GM23248 (cell line): Measurements from ENCODE around the gene AFG3L2. TPM values are rescaled to one million over a fixed set of nuclear protein-coding genes. Genes with fewer than 3 reads are reported as not detected.

Source experiments
- DNase-seq: peaks from one replicate; pipeline ENCODE4 v3.0.0-alpha.2; 2015
- H2AFZ ChIP-seq: fragments of 200-600 bp; sonication (generic); 2 replicates; pipeline ENCODE4 v1.6.1; 2016; ENCODE audit warnings: antibody characterized with exemption
- H3F3A ChIP-seq: fragments of 200-600 bp; sonication (generic); 2 replicates; pipeline ENCODE4 v1.6.1; 2016; ENCODE audit warnings: mild to moderate bottlenecking, antibody characterized with exemption, mixed run types; ENCODE audit not compliant: insufficient read depth
- H3K27ac ChIP-seq: fragments of 200-600 bp; sonication (generic); 2 replicates; pipeline ENCODE4 v1.5.1; 2016; ENCODE audit warnings: mild to moderate bottlenecking
- H3K27me3 ChIP-seq: fragments of 200-600 bp; sonication (generic); replicated peaks from 2 replicates; pipeline ENCODE4 v1.6.1; 2016; ENCODE audit warnings: mild to moderate bottlenecking; ENCODE audit not compliant: insufficient read depth
- H3K36me3 ChIP-seq: fragments of 200-600 bp; sonication (generic); 2 replicates; pipeline ENCODE4 v1.6.1; 2016; ENCODE audit warnings: low read depth, mild to moderate bottlenecking
- H3K4me1 ChIP-seq: fragments of 200-600 bp; sonication (generic); 2 replicates; pipeline ENCODE4 v1.6.1; 2016; ENCODE audit warnings: mild to moderate bottlenecking; ENCODE audit not compliant: insufficient read depth
- H3K4me2 ChIP-seq: fragments of 200-600 bp; sonication (generic); one replicate; pipeline ENCODE4 v1.6.1; 2016; ENCODE audit warnings: mild to moderate bottlenecking; ENCODE audit not compliant: unreplicated experiment
- H3K4me3 ChIP-seq: fragments of 200-600 bp; sonication (generic); 2 replicates; pipeline ENCODE4 v1.5.1; 2016; ENCODE audit warnings: mild to moderate bottlenecking
- H3K79me2 ChIP-seq: fragments of 200-600 bp; sonication (generic); 2 replicates; pipeline ENCODE4 v1.6.1; 2016; ENCODE audit warnings: mild to moderate bottlenecking; ENCODE audit not compliant: insufficient read depth
- H3K9ac ChIP-seq: fragments of 200-600 bp; sonication (generic); 2 replicates; pipeline ENCODE4 v1.6.1; 2016; ENCODE audit warnings: mild to moderate bottlenecking
- H3K9me2 ChIP-seq: fragments of 200-600 bp; sonication (generic); 2 replicates; pipeline ENCODE4 v1.6.1; 2016; ENCODE audit warnings: mixed run types, mild to moderate bottlenecking, moderate library complexity; ENCODE audit not compliant: insufficient read depth
- H3K9me3 ChIP-seq: fragments of 200-600 bp; sonication (generic); one replicate; pipeline ENCODE4 v1.6.1; 2017; ENCODE audit warnings: low read depth
- H4K20me1 ChIP-seq: fragments of 200-600 bp; sonication (generic); 2 replicates; pipeline ENCODE4 v1.6.0; 2016; ENCODE audit not compliant: insufficient read depth
- EZH2 ChIP-seq: fragments of 200-600 bp; sonication (generic); IDR thresholded peaks from 2 replicates; pipeline ENCODE4 v1.6.1; 2018; ENCODE audit warnings: antibody characterized with exemption, mild to moderate bottlenecking; ENCODE audit not compliant: insufficient read depth, poor library complexity, severe bottlenecking
- EZH2phosphoT487 ChIP-seq: fragments of 200-600 bp; sonication (generic); IDR thresholded peaks from 2 replicates; pipeline ENCODE4 v1.6.1; 2018; ENCODE audit warnings: antibody characterized with exemption, moderate library complexity, mild to moderate bottlenecking, low read depth; ENCODE audit not compliant: insufficient read depth
- WGBS, 2 experiments: methylation state at CpG; one replicate each; pipeline ENCODE4 v1.1.6; 2015 to 2017; ENCODE audit warnings: low lambda C conversion rate in 2 of 2, low coverage in 1 of 2; ENCODE audit errors: missing lambda C conversion rate in 2 of 2; 5-methylcytosine and 5-hydroxymethylcytosine counted together
- in situ Hi-C: fragments of 300-500 bp; cut with MboI; formaldehyde crosslinking; loops from 2 replicates; pipeline ENCODE4 v1.15.0; 2020
- polyA plus RNA-seq: library from polyadenylated mRNA; unstranded; fragments of >200 nt; fragmentation: Nextera tagmentation; extraction: Ambion mirVana; gene quantifications from 2 replicates; pipeline ENCODE4 v1.2.1, GENCODE V29; 2016
- total RNA-seq: library from RNA; depleted of rRNA; stranded (reverse); fragments of >200 nt; shearing (Covaris generic); gene quantifications from 2 replicates; pipeline ENCODE4 v1.2.3, GENCODE V29; 2014

Gene AFG3L2
- total and polyA plus RNA-seq, 2 experiments from 2014 or later: 28.1 to 40.6 TPM

DNA sequence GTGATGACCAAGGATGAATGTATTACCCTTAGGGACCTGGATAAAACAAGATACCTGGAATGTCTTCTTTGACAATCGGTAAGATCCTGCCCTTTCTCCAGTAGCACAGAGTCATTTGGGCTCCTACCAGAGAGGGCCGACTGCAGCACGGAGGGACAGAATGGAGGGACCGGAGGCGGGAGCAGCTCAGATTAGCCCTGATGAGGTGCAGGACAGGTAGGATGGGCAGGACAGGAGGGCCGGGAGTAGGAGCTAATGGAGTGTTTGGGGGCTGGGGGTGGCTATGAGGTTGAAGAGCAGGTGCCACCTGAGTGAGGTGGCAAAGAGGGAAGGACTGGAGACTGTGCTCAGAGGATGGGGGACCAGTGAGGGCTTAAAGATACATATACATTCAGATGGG is 20.8 kb upstream of the AFG3L2 start:
- no peak for TF ChIP-seq EZH2phosphoT487
- TF ChIP-seq EZH2: no peak
- H3K4me2 ChIP-seq: no peak overlapping the region
- no peak for DNase-seq
- H3K27me3 ChIP-seq: no peaks in the 10 kb centered on the region
- H3F3A ChIP-seq: no peaks in the 10 kb centered on the region
- no peaks in the 10 kb centered on the region for H3K9me3 ChIP-seq
- no peak overlapping the region for H3K4me3 ChIP-seq
- H3K9ac ChIP-seq: no peak overlapping the region
- in situ Hi-C loops: loop anchor here (25.0 kb wide), 1 partner anchor 540 kb away; the partner anchor contains the start of gene SEH1L
- H3K9me2 ChIP-seq: no peaks in the 10 kb centered on the region
- no peak overlapping the region for H2AFZ ChIP-seq
- no peaks in the 10 kb centered on the region for H3K36me3 ChIP-seq
- H3K4me1 ChIP-seq: 0 out of 2 replicates have a peak, but pooled peaks cover 2% of the 10 kb centered on the region
- H3K27ac ChIP-seq: no peak overlapping the region
- H4K20me1 ChIP-seq: no peaks in the 10 kb centered on the region
- 84 to 91% methylated on average over 5 to 6 of the region's 6 CpGs for WGBS, 2 experiments
- no peaks in the 10 kb centered on the region for H3K79me2 ChIP-seq

GRCh38 chr18:12397254-12397653 is 20.2 kb upstream of the AFG3L2 start:
- DNase-seq: no peak
- Histone ChIP-seq H2AFZ (no peak overlapping the region), H4K20me1 (no peaks in the 10 kb centered on the region), H3K36me3 (no peaks in the 10 kb centered on the region), H3K9me3 (no peaks in the 10 kb centered on the region), H3K27ac (no peak overlapping the region), H3K9me2 (no peaks in the 10 kb centered on the region), H3F3A (peaks cover under 1% of the 10 kb centered on the region; the same call in 1 of the 2 replicates), H3K4me2 (no peak overlapping the region), H3K4me1 (no peaks in the 10 kb centered on the region), H3K79me2 (no peaks in the 10 kb centered on the region), H3K27me3 (no peaks in the 10 kb centered on the region), H3K9ac (no peak overlapping the region), H3K4me3 (no peak overlapping the region)
- WGBS, 2 experiments: 92 to 95% methylated on average over 9 of the region's 9 CpGs
- in situ Hi-C loops: loop anchor here (25.0 kb wide), 1 partner anchor 540 kb away; the partner anchor contains the start of gene SEH1L
- TF ChIP-seq EZH2: no peak
- no peak for TF ChIP-seq EZH2phosphoT487

DNA sequence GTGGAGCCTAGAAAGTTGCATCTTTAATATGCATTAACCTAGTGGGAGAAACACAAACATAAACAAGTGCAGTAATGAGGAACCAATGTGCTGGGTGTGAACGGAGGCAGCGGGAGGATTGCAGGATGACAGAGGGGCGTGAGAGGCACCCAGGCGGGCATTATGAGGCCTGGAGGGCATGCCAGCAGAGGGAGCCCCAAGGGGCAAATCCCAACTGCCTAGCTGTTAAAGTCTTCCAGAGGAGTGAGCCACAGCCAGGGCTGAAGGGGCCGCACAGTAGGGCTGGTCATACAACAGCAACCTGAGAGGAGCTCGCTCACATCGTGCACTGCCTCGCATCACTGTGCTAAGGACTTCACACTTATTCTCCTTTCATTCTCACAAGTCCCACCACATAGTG is 17.4 kb upstream of the AFG3L2 start:
- no peak overlapping the region for H3K4me3 ChIP-seq
- DNase-seq: peak; percentile 31
- H3K9me3 ChIP-seq: no peaks in the 10 kb centered on the region
- H3K79me2 ChIP-seq: no peaks in the 10 kb centered on the region
- no peak overlapping the region for H3K27ac ChIP-seq
- H3K27me3 ChIP-seq: no peaks in the 10 kb centered on the region
- WGBS, 2 experiments: 78 to 79% methylated on average over 8 of the region's 8 CpGs
- no peak overlapping the region for H3K9ac ChIP-seq
- H4K20me1 ChIP-seq: no peaks in the 10 kb centered on the region
- in situ Hi-C loops: loop anchor here (25.0 kb wide), 1 partner anchor 543 kb away; the partner anchor contains the start of gene SEH1L
- H3K36me3 ChIP-seq: no peaks in the 10 kb centered on the region
- no peak overlapping the region for H2AFZ ChIP-seq
- H3K4me2 ChIP-seq: no peak overlapping the region
- no peaks in the 10 kb centered on the region for H3K9me2 ChIP-seq
- H3K4me1 ChIP-seq: no peaks in the 10 kb centered on the region
- TF ChIP-seq EZH2phosphoT487: no peak
- no peak for TF ChIP-seq EZH2
- H3F3A ChIP-seq: peaks cover 3% of the 10 kb centered on the region; the same call in 1 of the 2 replicates

DNA sequence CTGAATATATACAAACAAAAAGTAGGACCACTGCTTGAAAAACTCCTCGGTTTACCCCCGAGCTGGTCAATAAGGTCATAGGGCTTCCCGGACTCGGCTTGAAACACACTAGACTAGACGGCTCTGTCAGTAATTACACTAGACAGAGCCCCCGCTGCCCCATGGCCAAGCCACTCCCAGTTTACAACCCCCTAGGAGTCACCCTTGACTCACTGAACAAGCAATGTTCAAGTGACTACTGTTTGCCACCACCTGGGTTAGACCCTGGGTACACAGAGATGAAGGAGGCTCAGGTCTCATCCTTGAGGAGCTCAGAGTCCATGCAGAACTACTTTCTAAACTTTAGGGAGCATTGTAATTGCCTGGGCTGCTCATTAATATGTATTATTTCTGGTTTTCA is 17.0 kb upstream of the AFG3L2 start:
- H3K4me1 ChIP-seq: no peaks in the 10 kb centered on the region
- no peak overlapping the region for H3K4me2 ChIP-seq
- H3K9me3 ChIP-seq: no peaks in the 10 kb centered on the region
- in situ Hi-C loops: loop anchor here (25.0 kb wide), 1 partner anchor 543 kb away; the partner anchor contains the start of gene SEH1L
- no peaks in the 10 kb centered on the region for H4K20me1 ChIP-seq
- no peak overlapping the region for H3K4me3 ChIP-seq
- no peak overlapping the region for H3K9ac ChIP-seq
- H3F3A ChIP-seq: peaks cover 3% of the 10 kb centered on the region; the same call in 1 of the 2 replicates
- H2AFZ ChIP-seq: no peak overlapping the region
- WGBS, 2 experiments: 59 to 64% methylated on average over 6 of the region's 6 CpGs
- H3K79me2 ChIP-seq: no peaks in the 10 kb centered on the region
- DNase-seq: peak; percentile 26
- no peaks in the 10 kb centered on the region for H3K36me3 ChIP-seq
- TF ChIP-seq EZH2phosphoT487: no peak
- TF ChIP-seq EZH2: no peak
- no peaks in the 10 kb centered on the region for H3K9me2 ChIP-seq
- no peaks in the 10 kb centered on the region for H3K27me3 ChIP-seq
- no peak overlapping the region for H3K27ac ChIP-seq
